Measurements from ENCODE around the gene SCNM1.

DNA sequence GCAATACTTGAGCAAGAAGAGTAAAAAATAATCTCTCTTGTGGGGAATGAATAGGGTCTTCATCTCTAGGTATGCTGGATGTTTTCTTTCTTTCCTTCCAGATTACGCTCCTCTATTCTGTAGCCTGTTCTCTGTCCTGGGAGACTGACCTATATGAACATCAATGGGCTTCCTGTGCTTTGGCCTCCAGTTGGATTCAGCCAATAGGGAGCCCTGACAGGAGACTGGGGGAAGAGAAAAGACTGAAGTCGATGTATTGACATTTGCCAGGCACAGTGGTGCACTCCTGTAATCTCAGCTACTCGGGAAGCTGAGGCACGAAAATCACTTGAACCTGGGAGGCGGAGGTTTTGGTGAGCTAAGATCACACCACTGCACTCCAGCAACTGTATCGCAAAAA lies 37.1 kb upstream of the SCNM1 start:
- TF ChIP-seq, protein P1, sequence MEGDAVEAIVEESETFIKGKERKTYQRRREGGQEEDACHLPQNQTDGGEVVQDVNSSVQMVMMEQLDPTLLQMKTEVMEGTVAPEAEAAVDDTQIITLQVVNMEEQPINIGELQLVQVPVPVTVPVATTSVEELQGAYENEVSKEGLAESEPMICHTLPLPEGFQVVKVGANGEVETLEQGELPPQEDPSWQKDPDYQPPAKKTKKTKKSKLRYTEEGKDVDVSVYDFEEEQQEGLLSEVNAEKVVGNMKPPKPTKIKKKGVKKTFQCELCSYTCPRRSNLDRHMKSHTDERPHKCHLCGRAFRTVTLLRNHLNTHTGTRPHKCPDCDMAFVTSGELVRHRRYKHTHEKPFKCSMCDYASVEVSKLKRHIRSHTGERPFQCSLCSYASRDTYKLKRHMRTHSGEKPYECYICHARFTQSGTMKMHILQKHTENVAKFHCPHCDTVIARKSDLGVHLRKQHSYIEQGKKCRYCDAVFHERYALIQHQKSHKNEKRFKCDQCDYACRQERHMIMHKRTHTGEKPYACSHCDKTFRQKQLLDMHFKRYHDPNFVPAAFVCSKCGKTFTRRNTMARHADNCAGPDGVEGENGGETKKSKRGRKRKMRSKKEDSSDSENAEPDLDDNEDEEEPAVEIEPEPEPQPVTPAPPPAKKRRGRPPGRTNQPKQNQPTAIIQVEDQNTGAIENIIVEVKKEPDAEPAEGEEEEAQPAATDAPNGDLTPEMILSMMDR (IDR thresholded peaks at IDR 0.05; ENCODE audit: poor library complexity, severe bottlenecking): no peak
- TF ChIP-seq POLR2AphosphoS5 (IDR thresholded peaks at IDR 0.05) (no peak), EZH2 (IDR thresholded peaks at IDR 0.05; ENCODE audit: borderline replicate concordance, insufficient read depth, low read length, poor library complexity, severe bottlenecking) (no peak), MXI1 (conservative IDR thresholded peaks at IDR 0.05; ENCODE audit: poor library complexity, severe bottlenecking) (no peak), EP300 (conservative IDR thresholded peaks at IDR 0.05; ENCODE audit: poor library complexity, severe bottlenecking) (no peak), TAF1 (IDR thresholded peaks at IDR 0.05; ENCODE audit: low read depth) (no peak), SMC3 (conservative IDR thresholded peaks at IDR 0.05; ENCODE audit: poor library complexity) (no peak), RAD21 (conservative IDR thresholded peaks at IDR 0.05) (no peak)
- TF ChIP-seq, protein P2, sequence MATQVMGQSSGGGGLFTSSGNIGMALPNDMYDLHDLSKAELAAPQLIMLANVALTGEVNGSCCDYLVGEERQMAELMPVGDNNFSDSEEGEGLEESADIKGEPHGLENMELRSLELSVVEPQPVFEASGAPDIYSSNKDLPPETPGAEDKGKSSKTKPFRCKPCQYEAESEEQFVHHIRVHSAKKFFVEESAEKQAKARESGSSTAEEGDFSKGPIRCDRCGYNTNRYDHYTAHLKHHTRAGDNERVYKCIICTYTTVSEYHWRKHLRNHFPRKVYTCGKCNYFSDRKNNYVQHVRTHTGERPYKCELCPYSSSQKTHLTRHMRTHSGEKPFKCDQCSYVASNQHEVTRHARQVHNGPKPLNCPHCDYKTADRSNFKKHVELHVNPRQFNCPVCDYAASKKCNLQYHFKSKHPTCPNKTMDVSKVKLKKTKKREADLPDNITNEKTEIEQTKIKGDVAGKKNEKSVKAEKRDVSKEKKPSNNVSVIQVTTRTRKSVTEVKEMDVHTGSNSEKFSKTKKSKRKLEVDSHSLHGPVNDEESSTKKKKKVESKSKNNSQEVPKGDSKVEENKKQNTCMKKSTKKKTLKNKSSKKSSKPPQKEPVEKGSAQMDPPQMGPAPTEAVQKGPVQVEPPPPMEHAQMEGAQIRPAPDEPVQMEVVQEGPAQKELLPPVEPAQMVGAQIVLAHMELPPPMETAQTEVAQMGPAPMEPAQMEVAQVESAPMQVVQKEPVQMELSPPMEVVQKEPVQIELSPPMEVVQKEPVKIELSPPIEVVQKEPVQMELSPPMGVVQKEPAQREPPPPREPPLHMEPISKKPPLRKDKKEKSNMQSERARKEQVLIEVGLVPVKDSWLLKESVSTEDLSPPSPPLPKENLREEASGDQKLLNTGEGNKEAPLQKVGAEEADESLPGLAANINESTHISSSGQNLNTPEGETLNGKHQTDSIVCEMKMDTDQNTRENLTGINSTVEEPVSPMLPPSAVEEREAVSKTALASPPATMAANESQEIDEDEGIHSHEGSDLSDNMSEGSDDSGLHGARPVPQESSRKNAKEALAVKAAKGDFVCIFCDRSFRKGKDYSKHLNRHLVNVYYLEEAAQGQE (IDR thresholded peaks at IDR 0.05; ENCODE audit: borderline replicate concordance): no peak

Data from neural cell (in vitro differentiated cells).